Effector memory CD4-positive, alpha-beta T cell (primary cell): ENCODE results near the gene CPS1.

Experiments
- DNase-seq, 3 donors: peaks; one replicate each; pipeline ENCODE4 v3.0.0-alpha.2; 2020
- H3K27ac ChIP-seq: 2 replicates; pipeline ENCODE4 v1.7.0; 2013; ENCODE audit warnings: mild to moderate bottlenecking, low read length, moderate library complexity; ENCODE audit not compliant: insufficient read depth, poor library complexity, severe bottlenecking
- H3K27me3 ChIP-seq: replicated peaks from 2 replicates; pipeline ENCODE4 v1.7.0; 2013; ENCODE audit warnings: mild to moderate bottlenecking, low read length; ENCODE audit not compliant: insufficient read depth, control insufficient read depth, poor library complexity, severe bottlenecking
- H3K36me3 ChIP-seq: 2 replicates; pipeline ENCODE4 v1.7.0; 2013; ENCODE audit warnings: mild to moderate bottlenecking, low read length, moderate library complexity; ENCODE audit not compliant: control insufficient read depth, insufficient read depth
- H3K4me1 ChIP-seq: 2 replicates; pipeline ENCODE4 v1.7.0; 2013; ENCODE audit warnings: low read length, mild to moderate bottlenecking; ENCODE audit not compliant: control insufficient read depth, insufficient read depth, poor library complexity, severe bottlenecking
- H3K4me3 ChIP-seq: 2 replicates; pipeline ENCODE4 v1.7.0; 2013; ENCODE audit warnings: low read length, low read depth, mild to moderate bottlenecking; ENCODE audit not compliant: insufficient read depth, poor library complexity, severe bottlenecking
- H3K9me3 ChIP-seq: 2 replicates; pipeline ENCODE4 v1.7.0; 2013; ENCODE audit warnings: mild to moderate bottlenecking, low read length, moderate library complexity; ENCODE audit not compliant: control insufficient read depth
- total RNA-seq, 3 donors: gene quantifications; one replicate each; lab custom pipeline; 2026; lab: John Stamatoyannopoulos, UW

Gene CPS1
- total RNA-seq: 0.52 to 1.2 (median 0.52) reads per million in 3 donors

DNA sequence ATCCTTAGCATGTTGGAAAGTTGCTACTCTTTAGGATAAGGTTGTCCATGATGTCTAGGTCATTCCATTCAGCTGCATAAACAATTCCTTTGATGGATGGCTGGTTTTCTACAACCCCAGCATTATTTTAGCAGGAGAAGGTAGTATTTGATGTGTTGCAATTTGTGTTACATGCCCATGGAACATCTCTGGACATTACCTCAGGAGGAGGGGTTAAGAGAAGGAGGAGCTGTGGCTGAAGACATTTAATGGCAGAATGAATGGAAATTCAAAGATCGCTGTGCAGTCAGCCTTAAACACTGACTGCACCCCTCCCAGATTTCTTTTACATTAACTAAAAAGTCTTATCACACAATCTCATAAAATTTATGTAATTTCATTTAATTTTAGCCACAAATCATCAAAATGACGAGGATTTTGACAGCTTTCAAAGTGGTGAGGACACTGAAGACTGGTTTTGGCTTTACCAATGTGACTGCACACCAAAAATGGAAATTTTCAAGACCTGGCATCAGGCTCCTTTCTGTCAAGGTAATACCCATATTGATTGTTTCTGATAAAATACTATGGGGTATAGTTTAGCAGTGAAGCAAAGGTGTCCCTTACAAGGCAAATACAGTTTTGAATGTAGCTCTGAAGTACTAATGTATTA, at the start of gene CPS1:
Gene CPS1, plus strand, starts transcription at position 271 of the 652 bp plus-strand sequence. Its CDS starts 135 bp downstream, at position 406.
- DNase-seq: no peak
- Histone ChIP-seq H3K36me3 (no peaks in the 10 kb centered on the region), H3K27me3 (no peaks in the 10 kb centered on the region), H3K4me3 (no peak within 1 kb of the TSS), H3K4me1 (no peaks in the 10 kb centered on the region), H3K9me3 (no peaks in the 10 kb centered on the region), H3K27ac (no peak within 1 kb of the TSS)

DNA sequence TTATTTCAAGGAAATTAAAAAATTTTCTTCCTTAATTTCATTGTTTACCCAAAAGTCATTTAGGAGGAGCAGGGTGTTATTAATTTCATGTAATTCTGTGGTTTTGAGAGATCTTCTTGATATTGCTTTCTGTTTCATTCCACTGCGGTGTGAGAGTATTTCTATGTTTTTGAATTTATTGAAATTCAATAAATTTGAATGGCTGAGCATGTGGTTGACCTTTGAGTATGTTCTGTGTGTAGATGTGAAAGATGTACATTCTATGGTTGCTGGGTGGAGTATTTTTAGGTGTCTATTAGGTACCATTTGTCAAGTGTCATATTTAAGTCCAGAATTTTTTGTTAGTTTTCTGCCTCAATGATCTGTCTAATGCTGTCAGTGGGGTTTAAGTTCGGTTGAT, 40.5 kb upstream of the CPS1 start:
- Histone ChIP-seq H3K36me3 (no peaks in the 10 kb centered on the region), H3K4me1 (no peaks in the 10 kb centered on the region), H3K27ac (no peak overlapping the region), H3K27me3 (no peaks in the 10 kb centered on the region), H3K4me3 (no peak overlapping the region), H3K9me3 (no peaks in the 10 kb centered on the region)
- DNase-seq: no peak

DNA sequence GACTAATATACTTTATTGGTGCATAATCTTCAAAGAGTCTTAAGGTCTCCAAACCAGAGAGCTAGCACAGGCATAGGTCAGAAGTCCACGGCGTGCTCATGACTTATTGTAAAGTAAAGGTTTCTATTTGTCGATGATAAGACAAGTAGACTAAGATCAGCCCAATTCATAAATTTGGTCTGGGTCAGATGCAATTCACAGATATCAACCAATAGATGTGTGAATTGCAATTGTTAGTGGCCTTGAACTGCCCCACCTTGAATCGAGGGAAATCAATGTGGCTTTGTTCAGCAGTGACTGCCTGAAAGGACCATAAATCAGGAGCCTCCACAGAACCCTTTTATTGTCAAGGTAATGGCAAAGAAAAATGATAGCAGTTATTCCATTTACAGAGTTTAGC, 39.1 kb upstream of the CPS1 start:
- no peaks in the 10 kb centered on the region for H3K36me3 ChIP-seq
- no peaks in the 10 kb centered on the region for H3K27me3 ChIP-seq
- no peaks in the 10 kb centered on the region for H3K4me1 ChIP-seq
- no peak for DNase-seq
- H3K9me3 ChIP-seq: no peaks in the 10 kb centered on the region
- no peak overlapping the region for H3K4me3 ChIP-seq
- no peak overlapping the region for H3K27ac ChIP-seq

DNA sequence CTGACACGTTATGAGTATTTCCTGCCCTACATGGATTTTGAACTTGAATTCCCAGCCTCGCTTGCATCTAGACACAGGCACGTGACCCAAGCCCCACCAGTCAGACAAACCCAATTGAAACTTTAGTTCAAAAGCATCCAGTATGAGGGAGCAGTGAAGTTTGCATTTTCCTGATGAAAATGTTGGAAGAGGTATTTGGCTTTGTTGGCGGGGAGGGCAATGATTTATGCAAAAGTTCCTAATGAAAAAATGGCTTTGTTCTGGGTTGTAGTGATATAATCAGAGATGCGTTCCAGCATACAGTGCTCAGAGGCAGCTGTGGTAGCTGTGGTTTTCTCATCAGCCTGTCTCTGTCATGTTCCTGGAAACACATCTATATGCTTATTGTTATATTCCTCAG, 36.8 kb upstream of the CPS1 start:
- no peak for DNase-seq
- Histone ChIP-seq H3K27me3 (no peaks in the 10 kb centered on the region), H3K36me3 (no peaks in the 10 kb centered on the region), H3K27ac (no peak overlapping the region), H3K9me3 (no peaks in the 10 kb centered on the region), H3K4me1 (no peaks in the 10 kb centered on the region), H3K4me3 (no peak overlapping the region)

DNA sequence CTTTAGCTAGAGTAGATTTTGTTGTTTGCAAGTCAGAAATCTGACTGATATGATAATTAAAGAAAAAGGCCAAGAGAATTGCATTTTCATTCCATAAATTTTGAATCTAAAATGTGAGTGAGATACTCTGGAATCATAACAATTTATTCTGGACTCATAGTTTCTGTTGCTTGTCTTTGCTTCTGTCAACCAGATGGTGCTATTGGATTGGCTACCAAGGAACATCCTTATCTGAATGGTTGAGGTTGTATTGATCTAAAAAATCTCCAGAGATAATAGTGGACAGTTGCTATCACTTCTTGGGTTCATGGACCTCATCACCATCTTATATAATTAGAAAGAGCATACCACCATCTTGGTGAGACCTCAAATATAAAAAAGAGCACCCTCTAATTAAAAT, 34.0 kb upstream of the CPS1 start:
- H3K4me1 ChIP-seq: no peaks in the 10 kb centered on the region
- no peaks in the 10 kb centered on the region for H3K36me3 ChIP-seq
- H3K4me3 ChIP-seq: no peak overlapping the region
- H3K27me3 ChIP-seq: no peaks in the 10 kb centered on the region
- no peak overlapping the region for H3K27ac ChIP-seq
- DNase-seq: no peak
- H3K9me3 ChIP-seq: no peaks in the 10 kb centered on the region

DNA sequence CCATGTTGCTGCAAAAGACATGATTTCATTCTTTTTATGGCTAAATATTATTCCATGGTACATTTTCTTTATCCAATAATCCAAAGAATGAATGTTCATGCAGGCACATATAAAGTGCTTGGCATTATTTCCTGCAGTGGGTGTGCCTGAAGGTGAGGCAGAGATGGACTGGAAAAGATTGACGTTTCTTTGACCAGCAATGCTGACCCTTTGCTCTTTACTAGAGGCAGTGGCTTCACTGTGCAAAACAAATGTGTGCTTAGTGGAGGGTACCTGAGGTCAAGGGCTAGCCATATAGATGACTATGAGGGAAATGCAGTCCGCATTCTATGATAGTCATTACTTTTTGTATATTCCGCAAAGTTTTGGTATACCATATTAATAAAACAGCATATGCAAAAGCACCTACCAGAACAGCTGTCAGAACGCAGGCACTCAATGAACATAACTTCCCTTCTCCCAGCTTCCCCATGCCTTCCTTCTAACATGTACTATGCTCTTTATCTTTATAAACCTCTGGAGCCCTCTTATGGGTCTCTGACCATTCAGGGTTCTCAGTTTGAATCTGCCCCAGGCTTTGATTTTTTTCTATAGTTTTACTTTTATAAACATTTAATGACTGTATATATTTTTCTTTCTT, 32.6 kb upstream of the CPS1 start:
- Histone ChIP-seq H3K36me3 (no peaks in the 10 kb centered on the region), H3K27me3 (no peaks in the 10 kb centered on the region), H3K27ac (no peak overlapping the region), H3K9me3 (no peaks in the 10 kb centered on the region), H3K4me3 (no peak overlapping the region), H3K4me1 (no peaks in the 10 kb centered on the region)
- DNase-seq: no peak

DNA sequence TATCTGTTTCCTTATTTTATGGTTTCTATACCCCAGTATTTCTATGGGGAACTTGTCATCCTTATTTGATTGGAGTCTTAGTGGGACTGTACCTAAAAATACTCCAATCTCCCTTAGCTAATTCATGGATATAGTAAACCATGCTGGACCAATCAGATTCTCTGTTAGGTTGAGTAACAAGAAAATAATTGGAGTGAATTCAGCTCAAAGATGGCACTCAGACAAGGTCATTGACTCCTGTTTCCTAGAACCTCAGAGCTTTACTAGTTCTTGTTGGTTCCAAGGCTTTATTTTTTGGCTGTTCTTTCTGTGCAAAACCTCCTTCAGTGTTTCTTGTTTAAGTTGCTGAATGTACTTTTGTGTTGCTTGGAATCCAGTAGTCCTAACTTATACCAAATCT, 31.9 kb upstream of the CPS1 start:
- no peak overlapping the region for H3K4me3 ChIP-seq
- H3K36me3 ChIP-seq: no peaks in the 10 kb centered on the region
- no peak for DNase-seq
- H3K27ac ChIP-seq: no peak overlapping the region
- H3K27me3 ChIP-seq: no peaks in the 10 kb centered on the region
- H3K4me1 ChIP-seq: no peaks in the 10 kb centered on the region
- no peaks in the 10 kb centered on the region for H3K9me3 ChIP-seq

DNA sequence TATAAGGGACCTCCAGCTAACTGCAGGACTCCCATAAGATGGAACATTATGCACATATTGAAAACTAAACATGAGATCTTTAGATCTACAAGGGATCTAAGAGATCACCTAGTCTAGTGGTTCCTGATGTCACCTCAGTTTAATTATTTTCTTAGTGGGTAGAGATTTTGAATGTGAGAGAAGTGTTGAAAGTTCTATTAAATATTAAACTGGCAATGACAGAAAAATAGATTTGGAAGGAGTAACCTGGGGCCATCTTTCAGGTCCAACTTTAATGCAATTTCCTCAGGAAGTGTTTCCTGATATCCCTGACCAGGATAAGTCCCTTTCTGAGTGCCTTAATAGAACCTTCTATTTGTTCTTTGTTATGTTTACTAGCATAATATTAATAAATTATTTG, 29.1 kb upstream of the CPS1 start:
- H3K9me3 ChIP-seq: no peaks in the 10 kb centered on the region
- no peaks in the 10 kb centered on the region for H3K36me3 ChIP-seq
- no peak for DNase-seq
- no peaks in the 10 kb centered on the region for H3K27me3 ChIP-seq
- H3K27ac ChIP-seq: no peak overlapping the region
- H3K4me3 ChIP-seq: no peak overlapping the region
- H3K4me1 ChIP-seq: no peaks in the 10 kb centered on the region

DNA sequence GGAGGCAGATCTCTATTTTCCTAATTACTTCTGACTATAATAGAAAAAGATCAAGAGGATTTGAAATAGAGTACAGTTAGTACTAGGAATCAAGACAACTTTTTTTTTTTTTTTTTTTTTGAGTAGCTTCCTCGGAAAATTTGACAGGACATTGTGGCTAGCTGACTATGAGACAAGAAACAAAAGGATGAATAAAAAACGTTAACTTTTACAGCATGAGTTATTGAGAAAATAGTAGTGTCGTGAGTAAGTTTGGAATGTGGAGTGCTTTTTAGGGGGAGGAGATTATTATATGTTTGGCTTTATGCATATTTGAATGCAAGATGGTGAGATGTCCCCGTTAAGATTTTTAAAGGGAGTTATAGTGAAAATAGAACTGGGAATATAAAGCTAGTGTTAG, 27.7 kb upstream of the CPS1 start:
- H3K36me3 ChIP-seq: no peaks in the 10 kb centered on the region
- no peak overlapping the region for H3K4me3 ChIP-seq
- no peaks in the 10 kb centered on the region for H3K4me1 ChIP-seq
- H3K27ac ChIP-seq: no peak overlapping the region
- no peaks in the 10 kb centered on the region for H3K9me3 ChIP-seq
- no peaks in the 10 kb centered on the region for H3K27me3 ChIP-seq
- DNase-seq: no peak

DNA sequence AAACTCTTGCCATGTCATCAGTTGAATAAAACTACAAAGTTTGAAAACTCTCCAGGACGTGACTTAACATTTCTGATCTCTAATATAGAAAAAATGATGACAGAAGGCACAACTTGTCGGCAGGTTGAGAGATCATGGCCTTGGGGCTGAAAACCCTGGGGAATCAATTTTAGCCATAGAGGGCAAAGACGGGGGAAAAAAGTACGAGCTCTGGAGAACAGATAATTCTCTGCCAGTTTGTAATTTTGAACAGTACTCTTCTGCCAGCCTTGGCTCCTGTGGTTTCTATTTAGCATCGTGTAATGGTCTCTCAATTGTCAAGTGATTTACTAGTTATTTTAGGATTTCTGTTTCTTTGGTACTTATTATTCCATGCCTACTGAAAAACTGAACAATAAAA, 25.3 kb upstream of the CPS1 start:
- Histone ChIP-seq H3K36me3 (no peaks in the 10 kb centered on the region), H3K4me3 (no peak overlapping the region)

More for the DNA sequence above, 25.3 kb upstream of the CPS1 start:
- DNase-seq: no peak
- no peaks in the 10 kb centered on the region for H3K4me1 ChIP-seq
- no peaks in the 10 kb centered on the region for H3K27me3 ChIP-seq
- no peak overlapping the region for H3K27ac ChIP-seq
- no peaks in the 10 kb centered on the region for H3K9me3 ChIP-seq
